ENCODE data around the gene ARHGAP36. TPM values are rescaled to one million over a fixed set of nuclear protein-coding genes. Genes with fewer than 3 reads are reported as not detected.

The ARHGAP36 gene
- not detected in 2 replicates for total RNA-seq

GRCh38 chrX:131058136-131058868, at the start of gene ARHGAP36:
ARHGAP36 (plus strand) TSS chrX:131058346; CDS start chrX:131081666, 23,320 bp downstream.

Other genes with a start within 250 kb of the ARHGAP36 start
- gene ENOX2, start 155.1 kb upstream of the ARHGAP36 start, total RNA-seq, result 5.5 and 5.9 TPM in 2 replicates
- under 0.01 TPM in 1 of 2 replicates, not detected in the other for gene IGSF1, start 231.0 kb downstream of the ARHGAP36 start, total RNA-seq